Neuronal stem cell (in vitro differentiated cells): Measurements from ENCODE around the gene TET3.
A peak's percentile ranks its signal among the peaks of the same experiment; 100 is the strongest.

ENCODE experiments used
- DNase-seq: peaks from one replicate; pipeline ENCODE4 v3.0.0-alpha.2; 2013; ENCODE audit warnings: low spot score
- H2AFZ ChIP-seq: one replicate; pipeline ENCODE4 v1.6.1; 2013; ENCODE audit warnings: mild to moderate bottlenecking, low read length, inconsistent platforms
- H2AK5ac ChIP-seq: 2 replicates; pipeline ENCODE4 v1.6.1; 2013; ENCODE audit warnings: low read depth, mild to moderate bottlenecking, inconsistent platforms, low read length, moderate library complexity, mixed read lengths
- H2BK120ac ChIP-seq: 2 replicates; pipeline ENCODE4 v1.6.1; 2013; ENCODE audit warnings: low read depth, mild to moderate bottlenecking, inconsistent platforms, low read length, moderate library complexity, mixed read lengths
- H2BK12ac ChIP-seq: one replicate; pipeline ENCODE4 v1.6.1; 2013; ENCODE audit warnings: low read length, inconsistent platforms
- H2BK15ac ChIP-seq: 2 replicates; pipeline ENCODE4 v1.6.1; 2013; ENCODE audit warnings: mild to moderate bottlenecking, low read length, inconsistent platforms, mixed read lengths
- H2BK5ac ChIP-seq: one replicate; pipeline ENCODE4 v1.6.1; 2013; ENCODE audit warnings: inconsistent platforms, mild to moderate bottlenecking, low read length, moderate library complexity
- H3K14ac ChIP-seq: one replicate; pipeline ENCODE4 v1.6.1; 2013; ENCODE audit warnings: low read length, inconsistent platforms
- H3K18ac ChIP-seq: 2 replicates; pipeline ENCODE4 v1.6.1; 2013; ENCODE audit warnings: low read length, inconsistent platforms
- H3K23ac ChIP-seq: 2 replicates; pipeline ENCODE4 v1.6.1; 2013; ENCODE audit warnings: low read depth, mild to moderate bottlenecking, mixed read lengths, low read length, inconsistent platforms; ENCODE audit not compliant: poor library complexity
- H3K27ac ChIP-seq: replicated peaks from 3 replicates; pipeline ENCODE4 v1.5.1; 2013; ENCODE audit warnings: low read length, inconsistent platforms
- H3K27me3 ChIP-seq, 3 experiments: 2 replicates each; pipeline ENCODE4 v1.6.1; 2013; ENCODE audit warnings: low read length in 3 of 3, mild to moderate bottlenecking in 2 of 3, inconsistent platforms in 1 of 3, low read depth in 1 of 3, mixed read lengths in 1 of 3, moderate library complexity in 1 of 3; ENCODE audit not compliant: control insufficient read depth in 3 of 3, insufficient read depth in 3 of 3
- H3K36me3 ChIP-seq, 2 donors: replicated peaks in 1 of 2; 2 replicates each; pipeline ENCODE4 v1.6.1; 2013; ENCODE audit warnings: low read length in 2 of 2; ENCODE audit not compliant: control insufficient read depth in 2 of 2, insufficient read depth in 2 of 2
- H3K4ac ChIP-seq: 2 replicates; pipeline ENCODE4 v1.6.1; 2013; ENCODE audit warnings: inconsistent platforms, mild to moderate bottlenecking, low read length, moderate library complexity
- H3K4me1 ChIP-seq, 2 donors: 1 replicate in 1 of 2; 2 replicates in 1 of 2; pipeline ENCODE4 v1.6.1; 2013; ENCODE audit warnings: low read length in 2 of 2, low read depth in 1 of 2; ENCODE audit not compliant: control insufficient read depth in 2 of 2, insufficient read depth in 1 of 2
- H3K4me2 ChIP-seq: one replicate; pipeline ENCODE4 v1.6.1; 2013; ENCODE audit warnings: mild to moderate bottlenecking, low read length, inconsistent platforms; ENCODE audit not compliant: insufficient read depth, poor library complexity, severe bottlenecking
- H3K4me3 ChIP-seq, 2 donors: 2 replicates each; pipeline ENCODE4 v1.5.1; 2013; ENCODE audit warnings: low read length in 2 of 2, mild to moderate bottlenecking in 2 of 2, inconsistent platforms in 1 of 2, moderate library complexity in 1 of 2
- H3K79me1 ChIP-seq: one replicate; pipeline ENCODE4 v1.6.1; 2013; ENCODE audit warnings: low read depth, mild to moderate bottlenecking, inconsistent platforms, low read length, moderate library complexity
- H3K9ac ChIP-seq: one replicate; pipeline ENCODE4 v1.6.1; 2013; ENCODE audit warnings: mild to moderate bottlenecking, low read depth, low read length, inconsistent platforms; ENCODE audit not compliant: poor library complexity
- H3K9me3 ChIP-seq, 2 donors: replicated peaks in 1 of 2; 2 replicates each; pipeline versions ENCODE3 to v1.6.1; 2013; ENCODE audit warnings: low read length in 2 of 2, mild to moderate bottlenecking in 2 of 2, inconsistent platforms in 1 of 2, low read depth in 1 of 2, mixed read lengths in 1 of 2, moderate library complexity in 1 of 2; ENCODE audit not compliant: control insufficient read depth in 2 of 2, insufficient read depth in 1 of 2
- H4K8ac ChIP-seq: one replicate; pipeline ENCODE4 v1.6.1; 2013; ENCODE audit warnings: low read depth, mild to moderate bottlenecking, inconsistent platforms, low read length, moderate library complexity
- H4K91ac ChIP-seq: one replicate; pipeline ENCODE4 v1.6.1; 2013; ENCODE audit warnings: low read length, low read depth, mild to moderate bottlenecking, inconsistent platforms; ENCODE audit not compliant: poor library complexity
- WGBS, 2 donors: extraction: QIAGEN DNeasy Blood & Tissue Kit; methylation state at CpG; one replicate each; pipeline ENCODE4 v1.1.7; 2013; ENCODE audit warnings: missing lambda C conversion rate in 2 of 2, mixed read lengths in 1 of 2; ENCODE audit not compliant: insufficient read length in 2 of 2, insufficient replicate concordance in 1 of 2; ENCODE audit errors: extremely low coverage in 2 of 2; 5-methylcytosine and 5-hydroxymethylcytosine counted together

TET3 gene

GRCh38 chr2:74003494-74004211, 18.9 kb downstream of the TET3 start:
- no peak overlapping the region for H4K91ac ChIP-seq
- H3K9ac ChIP-seq, result no peak overlapping the region
- no peak overlapping the region for H2AFZ ChIP-seq
- H3K23ac ChIP-seq, result peak overlapping the region; percentile 34
- peak overlapping the region; percentile 25 for H3K14ac ChIP-seq
- H2BK120ac ChIP-seq, result peak overlapping the region; percentile 22
- H2BK15ac ChIP-seq, result peak overlapping the region; percentile 91
- peak overlapping the region; percentile 88 for H3K4me2 ChIP-seq
- peak overlapping the region; percentile 96 for H2AK5ac ChIP-seq
- peaks cover 4% of the 10 kb centered on the region for H3K79me1 ChIP-seq
- peak overlapping the region; percentile 69 for H2BK12ac ChIP-seq
- H3K18ac ChIP-seq, result peak overlapping the region; percentile 87
- no peak overlapping the region for H4K8ac ChIP-seq
- H3K4me1 ChIP-seq, result peaks cover 58 to 59% of the 10 kb centered on the region in 2 donors
- DNase-seq, result no peak
- peak overlapping the region; percentile 90 for H2BK5ac ChIP-seq
- H3K36me3 ChIP-seq, result peaks cover 0 to 46% of the 10 kb centered on the region in 2 donors
- H3K9me3 ChIP-seq, result no peaks in the 10 kb centered on the region
- WGBS, 2 donors, result no CpG with 5 or more reads among the region's 16 CpGs
- H3K4me3 ChIP-seq, result peak overlapping the region; percentile 12 to 71
- peaks cover 0 to 36% (median 0%) of the 10 kb centered on the region in 3 experiments for H3K27me3 ChIP-seq
- H3K4ac ChIP-seq, result no peak overlapping the region
- no peak overlapping the region for H3K27ac ChIP-seq

DNA sequence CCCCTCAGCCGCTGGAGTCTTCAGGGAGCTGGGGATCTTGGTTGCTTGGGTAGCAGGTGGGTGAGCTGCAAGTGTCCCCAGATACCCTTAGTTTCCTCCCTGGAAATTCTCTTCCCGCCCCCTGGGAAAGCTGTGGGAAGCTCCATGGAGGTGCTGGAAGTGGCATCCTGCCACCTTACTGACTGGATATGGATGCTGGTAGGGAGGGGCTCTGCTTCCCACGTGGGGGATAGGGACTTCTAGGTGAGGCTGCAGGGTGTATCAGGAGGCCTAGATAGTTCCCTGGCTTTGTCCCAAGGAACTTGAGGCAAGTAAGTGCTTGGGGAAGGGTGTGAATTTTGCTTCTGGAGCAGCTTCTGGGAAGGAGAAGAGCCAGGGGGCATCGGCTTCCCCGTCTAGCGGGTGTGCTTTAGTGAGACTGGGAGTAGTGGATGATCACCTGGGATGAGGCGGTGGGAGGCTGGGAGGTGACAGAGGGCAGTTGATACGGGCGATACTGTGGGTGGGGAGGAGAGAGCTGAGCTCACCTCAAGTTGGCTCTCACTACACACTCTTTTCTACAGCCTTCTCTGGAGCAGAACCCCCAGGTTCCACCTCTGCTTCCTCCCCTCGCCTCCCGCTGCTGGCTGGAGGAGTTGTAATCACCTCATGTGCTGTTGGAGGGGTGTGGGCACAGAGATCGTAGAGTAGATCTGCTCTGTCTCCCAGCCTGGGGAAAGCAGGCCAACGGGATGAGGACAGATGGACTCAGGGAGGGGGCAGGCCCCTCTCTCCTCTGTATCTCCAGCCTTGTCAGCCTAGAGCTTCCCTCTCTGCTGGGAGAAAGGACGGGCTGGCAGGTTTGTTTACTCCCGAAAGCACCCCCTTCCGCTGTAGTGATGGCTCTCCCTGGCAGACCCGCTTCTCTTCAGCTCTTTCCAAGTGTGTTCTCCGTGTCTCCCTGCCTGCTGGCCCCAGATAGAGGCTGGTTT, 19.8 kb downstream of the TET3 start:
- peak overlapping the region; percentile 87 for H3K18ac ChIP-seq
- H4K8ac ChIP-seq, result no peak overlapping the region
- H3K23ac ChIP-seq, result peak overlapping the region; percentile 96
- WGBS, 2 donors, result no CpG with 5 or more reads among the region's 18 CpGs
- H2BK120ac ChIP-seq, result peak overlapping the region; percentile 22
- H3K27ac ChIP-seq, result no peak overlapping the region
- H3K4me2 ChIP-seq, result peak overlapping the region; percentile 70
- peak overlapping the region; percentile 91 for H2BK15ac ChIP-seq
- no peak for DNase-seq
- H2BK12ac ChIP-seq, result peak overlapping the region; percentile 69
- no peak overlapping the region for H4K91ac ChIP-seq
- peak overlapping the region; percentile 25 for H3K14ac ChIP-seq
- no peaks in the 10 kb centered on the region for H3K9me3 ChIP-seq
- H3K36me3 ChIP-seq, result peaks cover 0 to 53% of the 10 kb centered on the region in 2 donors
- peak overlapping the region; percentile 96 for H2AK5ac ChIP-seq
- no peak overlapping the region for H2AFZ ChIP-seq
- peaks cover 56 to 63% of the 10 kb centered on the region in 2 donors for H3K4me1 ChIP-seq
- peak overlapping the region in 1 of 2 donors; percentile 71 for H3K4me3 ChIP-seq
- H3K79me1 ChIP-seq, result peaks cover 8% of the 10 kb centered on the region
- H3K27me3 ChIP-seq, result peaks cover 0 to 42% (median 0%) of the 10 kb centered on the region in 3 experiments
- no peak overlapping the region for H3K4ac ChIP-seq
- H3K9ac ChIP-seq, result peak overlapping the region; percentile 72
- peak overlapping the region; percentile 90 for H2BK5ac ChIP-seq

DNA sequence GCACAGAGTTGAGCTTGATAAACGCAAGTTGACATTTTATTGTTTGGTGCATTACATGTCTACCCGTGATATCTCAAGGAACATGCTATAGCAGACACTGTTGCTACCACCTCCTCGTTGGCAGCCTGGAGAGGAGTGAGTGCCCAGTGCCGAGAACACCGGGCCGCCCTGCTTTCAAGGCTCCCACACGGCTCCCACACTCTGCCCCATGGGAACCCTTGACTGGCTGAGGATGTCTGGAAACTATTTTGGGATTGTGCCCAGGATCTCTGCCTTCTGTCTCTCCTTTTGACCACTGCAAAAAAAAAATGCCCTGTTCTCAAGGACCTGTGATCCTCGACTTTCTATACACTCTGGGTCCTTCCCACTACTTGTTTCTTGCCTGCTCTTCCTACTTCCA, 21.1 kb downstream of the TET3 start:
- Histone ChIP-seq H3K14ac (no peak overlapping the region), H3K9ac (no peak overlapping the region), H3K4me2 (no peak overlapping the region), H3K4ac (no peak overlapping the region), H3K18ac (no peak overlapping the region), H4K91ac (no peak overlapping the region), H2BK15ac (no peak overlapping the region), H2BK12ac (no peak overlapping the region), H3K23ac (no peak overlapping the region), H3K9me3 (peaks cover 0 to 2% of the 10 kb centered on the region in 2 donors), H3K79me1 (peaks cover 12% of the 10 kb centered on the region), H2BK5ac (no peak overlapping the region), H4K8ac (no peak overlapping the region), H3K4me3 (no peak overlapping the region), H2BK120ac (no peak overlapping the region), H3K4me1 (peaks cover 43 to 51% of the 10 kb centered on the region in 2 donors), H2AFZ (no peak overlapping the region), H3K27ac (no peak overlapping the region), H2AK5ac (no peak overlapping the region), H3K27me3 (peaks cover 0 to 47% (median 0%) of the 10 kb centered on the region in 3 experiments), H3K36me3 (peaks cover 0 to 66% of the 10 kb centered on the region in 2 donors)
- DNase-seq, result no peak
- WGBS, 2 donors, result no CpG with 5 or more reads among the region's 8 CpGs
